DOHH2 (cell line): ENCODE measurements around the gene TNRC6B.

Experiments
- H3F3A ChIP-seq: fragments of 200-600 bp; sonication (generic), shearing (Covaris generic); 2 replicates; pipeline ENCODE4 v1.6.0; 2016; ENCODE audit warnings: antibody characterized with exemption, mild to moderate bottlenecking; ENCODE audit not compliant: control insufficient read depth, insufficient read depth
- H3K27ac ChIP-seq: fragments of 200-600 bp; sonication (generic); 2 replicates; pipeline ENCODE4 v1.5.1; 2014; ENCODE audit warnings: low read depth, mild to moderate bottlenecking, low read length, moderate library complexity
- H3K27me3 ChIP-seq: fragments of 200-600 bp; sonication (generic); 2 replicates; pipeline ENCODE4 v1.6.1; 2014; ENCODE audit warnings: mild to moderate bottlenecking, low read length, mixed read lengths; ENCODE audit not compliant: control insufficient read depth
- H3K36me3 ChIP-seq: fragments of 200-600 bp; sonication (generic); 2 replicates; pipeline ENCODE4 v1.6.1; 2014; ENCODE audit warnings: mild to moderate bottlenecking, low read length, moderate library complexity, mixed read lengths; ENCODE audit not compliant: control insufficient read depth
- H3K4me1 ChIP-seq: fragments of 200-600 bp; sonication (generic); 2 replicates; pipeline ENCODE4 v1.6.1; 2014; ENCODE audit warnings: mild to moderate bottlenecking, low read length, mixed read lengths; ENCODE audit not compliant: control insufficient read depth
- H3K4me2 ChIP-seq: fragments of 200-600 bp; sonication (generic); 2 replicates; pipeline ENCODE4 v1.6.0; 2014; ENCODE audit warnings: mild to moderate bottlenecking, low read length, moderate library complexity
- H3K4me3 ChIP-seq: fragments of 200-600 bp; sonication (generic); 2 replicates; pipeline ENCODE4 v1.5.1; 2014; ENCODE audit warnings: mild to moderate bottlenecking, low read length, mixed read lengths
- H3K79me2 ChIP-seq: fragments of 200-600 bp; sonication (generic); 2 replicates; pipeline ENCODE4 v1.6.1; 2014; ENCODE audit warnings: mild to moderate bottlenecking, low read length, mixed read lengths; ENCODE audit not compliant: control insufficient read depth
- H3K9me2 ChIP-seq: fragments of 200-600 bp; sonication (generic); replicated peaks from 2 replicates; pipeline ENCODE4 v1.6.1; 2014; ENCODE audit warnings: mild to moderate bottlenecking, low read length, mixed read lengths; ENCODE audit not compliant: control insufficient read depth
- H3K9me3 ChIP-seq: fragments of 200-600 bp; sonication (generic); 2 replicates; pipeline ENCODE4 v1.6.1; 2014; ENCODE audit warnings: antibody characterized with exemption, low read length, mixed read lengths; ENCODE audit not compliant: control insufficient read depth, insufficient read depth
- H4K20me1 ChIP-seq: fragments of 200-600 bp; sonication (generic); 2 replicates; pipeline ENCODE4 v1.6.0; 2014; ENCODE audit warnings: low read depth, mild to moderate bottlenecking, antibody characterized with exemption, low read length, moderate library complexity; ENCODE audit not compliant: control insufficient read depth, insufficient read depth
- EZH2phosphoT487 ChIP-seq: fragments of 200-600 bp; sonication (generic); IDR thresholded peaks from 2 replicates; pipeline ENCODE4 v1.6.1; 2017; ENCODE audit warnings: borderline replicate concordance, mild to moderate bottlenecking, antibody characterized with exemption, low read length, moderate library complexity, mixed read lengths
- TF ChIP-seq, protein P1 (sequence below): fragments of 200-600 bp; sonication (generic); IDR thresholded peaks from one replicate; pipeline ENCODE4 v1.5.1; 2014; ENCODE audit warnings: antibody characterized with exemption, mild to moderate bottlenecking, low read depth, low read length; ENCODE audit not compliant: poor library complexity, severe bottlenecking

The TNRC6B gene

DNA sequence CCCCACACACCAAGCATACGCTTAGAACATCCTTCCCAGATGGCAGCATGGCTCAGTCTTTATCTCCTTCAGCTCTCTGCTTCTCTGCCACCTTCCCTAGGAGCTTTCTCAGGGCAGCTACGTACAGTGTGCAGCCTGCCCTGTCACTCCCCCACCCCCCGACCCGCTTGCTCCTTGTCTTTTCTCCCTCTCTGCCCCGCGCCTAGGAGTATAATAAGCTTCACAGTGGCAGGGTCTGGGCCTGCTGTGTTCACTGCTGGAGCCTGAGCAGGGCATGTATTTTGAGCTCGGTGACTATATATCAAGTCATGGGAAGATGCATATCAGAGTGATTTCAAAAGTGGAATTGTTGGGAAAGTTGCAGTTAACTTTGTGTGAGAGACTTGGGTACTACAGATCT is 112.8 kb downstream of the TNRC6B start:
- Histone ChIP-seq H3K79me2 (no peaks in the 10 kb centered on the region), H4K20me1 (no peaks in the 10 kb centered on the region), H3K27me3 (no peaks in the 10 kb centered on the region), H3K4me3 (no peak overlapping the region), H3K9me3 (no peaks in the 10 kb centered on the region), H3K4me1 (no peaks in the 10 kb centered on the region), H3F3A (no peaks in the 10 kb centered on the region), H3K27ac (no peak overlapping the region), H3K4me2 (no peak overlapping the region), H3K9me2 (no peaks in the 10 kb centered on the region), H3K36me3 (peaks cover 62% of the 10 kb centered on the region)
- TF ChIP-seq, protein P1, sequence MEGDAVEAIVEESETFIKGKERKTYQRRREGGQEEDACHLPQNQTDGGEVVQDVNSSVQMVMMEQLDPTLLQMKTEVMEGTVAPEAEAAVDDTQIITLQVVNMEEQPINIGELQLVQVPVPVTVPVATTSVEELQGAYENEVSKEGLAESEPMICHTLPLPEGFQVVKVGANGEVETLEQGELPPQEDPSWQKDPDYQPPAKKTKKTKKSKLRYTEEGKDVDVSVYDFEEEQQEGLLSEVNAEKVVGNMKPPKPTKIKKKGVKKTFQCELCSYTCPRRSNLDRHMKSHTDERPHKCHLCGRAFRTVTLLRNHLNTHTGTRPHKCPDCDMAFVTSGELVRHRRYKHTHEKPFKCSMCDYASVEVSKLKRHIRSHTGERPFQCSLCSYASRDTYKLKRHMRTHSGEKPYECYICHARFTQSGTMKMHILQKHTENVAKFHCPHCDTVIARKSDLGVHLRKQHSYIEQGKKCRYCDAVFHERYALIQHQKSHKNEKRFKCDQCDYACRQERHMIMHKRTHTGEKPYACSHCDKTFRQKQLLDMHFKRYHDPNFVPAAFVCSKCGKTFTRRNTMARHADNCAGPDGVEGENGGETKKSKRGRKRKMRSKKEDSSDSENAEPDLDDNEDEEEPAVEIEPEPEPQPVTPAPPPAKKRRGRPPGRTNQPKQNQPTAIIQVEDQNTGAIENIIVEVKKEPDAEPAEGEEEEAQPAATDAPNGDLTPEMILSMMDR: no peak
- TF ChIP-seq EZH2phosphoT487: no peak

DNA sequence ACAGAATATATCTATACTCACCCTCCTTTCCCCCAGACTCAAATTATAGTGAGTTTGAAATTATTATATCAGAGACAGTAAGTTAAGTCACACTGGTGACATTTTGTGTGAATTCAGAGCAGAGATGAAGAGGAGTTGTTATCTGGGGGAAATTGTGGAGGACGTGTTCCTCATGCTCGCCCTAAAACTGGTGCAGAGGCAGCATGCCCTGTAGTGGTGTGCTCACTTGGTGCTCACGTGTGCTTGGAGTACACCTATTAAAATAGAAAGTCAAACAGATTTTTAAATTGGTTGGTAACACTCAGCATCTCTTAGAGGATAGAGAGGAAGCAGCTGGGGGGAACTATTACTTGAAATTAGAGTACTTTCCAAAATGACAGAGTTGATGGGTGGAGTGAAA is 117.0 kb downstream of the TNRC6B start:
- Histone ChIP-seq H3K4me1 (no peaks in the 10 kb centered on the region), H3K27me3 (no peaks in the 10 kb centered on the region), H3K4me3 (no peak overlapping the region), H3K9me3 (no peaks in the 10 kb centered on the region), H3K27ac (no peak overlapping the region), H4K20me1 (no peaks in the 10 kb centered on the region), H3K79me2 (no peaks in the 10 kb centered on the region), H3K9me2 (no peaks in the 10 kb centered on the region), H3F3A (no peaks in the 10 kb centered on the region), H3K4me2 (no peak overlapping the region), H3K36me3 (peaks cover 41% of the 10 kb centered on the region)
- TF ChIP-seq EZH2phosphoT487: no peak
- TF ChIP-seq, protein P1: no peak

DNA sequence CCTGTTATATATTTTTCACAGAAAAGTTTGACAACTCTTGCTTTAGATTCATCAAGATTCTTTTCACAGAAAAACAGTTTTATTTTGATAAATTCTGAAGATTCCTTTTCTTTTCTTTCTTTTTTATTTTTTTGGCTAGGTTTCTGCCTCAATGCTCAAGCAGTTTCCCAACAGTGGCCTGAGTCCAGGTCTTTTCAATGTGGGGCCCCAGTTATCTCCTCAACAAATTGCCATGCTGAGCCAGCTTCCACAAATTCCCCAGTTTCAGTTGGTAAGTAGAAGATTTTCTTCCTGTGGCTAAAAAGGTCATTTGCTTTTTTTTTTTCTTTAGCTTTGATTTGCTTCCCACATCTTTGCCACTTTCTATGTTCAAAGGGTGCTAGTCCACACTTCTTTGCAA is 122.6 kb downstream of the TNRC6B start:
- no peaks in the 10 kb centered on the region for H3F3A ChIP-seq
- no peak overlapping the region for H3K4me3 ChIP-seq
- H3K9me2 ChIP-seq: no peaks in the 10 kb centered on the region
- no peaks in the 10 kb centered on the region for H4K20me1 ChIP-seq
- no peak for TF ChIP-seq EZH2phosphoT487
- TF ChIP-seq, protein P1: no peak
- H3K27me3 ChIP-seq: no peaks in the 10 kb centered on the region
- no peaks in the 10 kb centered on the region for H3K4me1 ChIP-seq
- no peak overlapping the region for H3K27ac ChIP-seq
- H3K79me2 ChIP-seq: no peaks in the 10 kb centered on the region
- no peak overlapping the region for H3K4me2 ChIP-seq
- peaks cover 44% of the 10 kb centered on the region for H3K36me3 ChIP-seq
- no peaks in the 10 kb centered on the region for H3K9me3 ChIP-seq
